Fibroblast of skin of right quadriceps (primary cell): Measurements from ENCODE around the gene KCNAB1.

Experiments
- DNase-seq: peaks from one replicate; pipeline ENCODE4 v3.0.0-alpha.2; 2013

Gene KCNAB1

DNA sequence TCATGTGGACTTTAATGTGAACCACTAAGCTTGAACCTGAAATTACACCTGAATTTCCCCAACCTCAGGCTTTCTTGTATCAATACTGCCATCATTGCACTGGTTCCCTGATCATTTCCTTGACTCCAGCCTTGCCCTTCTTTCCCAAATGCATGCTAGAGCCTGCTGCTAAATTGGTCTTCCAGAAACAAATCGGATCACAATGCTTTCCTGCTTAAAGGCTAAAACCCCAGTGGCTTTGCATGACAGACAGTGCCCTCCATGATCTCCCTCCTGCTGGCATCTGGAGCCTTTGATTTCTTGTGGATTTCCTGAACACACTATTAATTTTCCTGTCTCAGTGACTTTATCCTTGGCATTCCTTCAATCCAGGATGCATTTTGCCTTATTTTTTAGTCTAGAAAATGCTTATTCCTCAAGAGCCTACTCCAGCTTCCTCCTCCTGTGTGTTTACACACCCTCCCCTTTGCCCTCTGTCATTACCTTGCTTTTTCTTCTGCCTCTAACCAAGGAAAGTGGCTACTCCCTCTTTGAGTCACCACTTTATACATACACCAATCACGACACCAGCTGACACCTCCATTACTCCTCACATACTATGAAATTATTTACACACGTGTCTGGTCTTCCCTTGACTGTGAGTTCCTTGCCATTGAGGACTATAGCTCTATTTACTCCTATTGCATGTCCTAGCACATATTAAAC, 214.6 kb downstream of the KCNAB1 start:
- DNase-seq: no peak

- no peak for DNase-seq
Observed at GRCh38 chr3:156339491-156339890, 219.1 kb downstream of the KCNAB1 start.

DNA sequence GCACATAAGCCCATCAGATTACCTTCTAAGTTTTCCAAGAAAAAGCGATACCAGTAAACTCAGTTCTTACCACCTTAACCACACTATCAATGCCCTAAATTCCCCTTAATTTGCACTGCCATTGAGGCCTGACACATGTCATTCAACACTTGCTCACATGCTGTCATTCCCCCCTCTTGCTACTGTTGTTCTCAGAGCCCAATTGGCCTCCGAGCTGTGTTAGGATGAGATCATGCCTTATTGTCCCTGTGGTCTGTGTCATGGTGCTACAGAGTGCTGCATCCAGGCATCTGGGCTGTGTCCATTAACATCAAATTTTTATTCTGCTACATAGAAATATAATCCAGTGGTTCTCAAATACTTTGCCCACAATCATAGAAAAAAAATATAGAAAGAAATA, 221.0 kb downstream of the KCNAB1 start:
- DNase-seq: no peak

DNA sequence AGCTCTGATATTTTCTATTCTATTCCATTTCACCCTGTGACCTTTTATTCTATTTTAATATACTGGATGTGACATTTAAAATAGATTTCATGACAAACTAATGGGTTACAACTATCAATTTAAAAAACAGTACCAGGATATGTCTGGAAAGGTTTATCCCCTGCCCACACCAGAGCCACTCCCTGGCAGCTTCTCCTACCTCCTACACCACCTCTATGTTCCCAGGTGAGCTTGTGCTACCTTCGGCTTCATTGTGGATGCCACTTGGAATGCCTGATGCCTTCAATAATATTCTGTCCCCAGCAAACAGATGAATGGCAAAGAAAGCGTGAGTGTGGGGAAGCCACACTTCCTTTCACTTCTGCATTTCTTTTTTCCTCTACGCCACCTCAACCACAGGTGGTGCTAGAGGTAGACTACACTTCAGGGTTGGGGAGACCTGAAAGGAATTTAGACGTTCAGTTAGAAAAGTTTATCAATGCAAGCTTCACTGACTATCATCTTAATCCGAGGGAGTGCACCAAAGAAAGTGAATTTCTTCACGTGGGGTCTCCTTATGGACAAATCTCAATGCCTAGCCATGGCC, 221.5 kb downstream of the KCNAB1 start:
- no peak for DNase-seq

GRCh38 chr3:156344215-156344614, 223.8 kb downstream of the KCNAB1 start:
- DNase-seq: no peak

DNA sequence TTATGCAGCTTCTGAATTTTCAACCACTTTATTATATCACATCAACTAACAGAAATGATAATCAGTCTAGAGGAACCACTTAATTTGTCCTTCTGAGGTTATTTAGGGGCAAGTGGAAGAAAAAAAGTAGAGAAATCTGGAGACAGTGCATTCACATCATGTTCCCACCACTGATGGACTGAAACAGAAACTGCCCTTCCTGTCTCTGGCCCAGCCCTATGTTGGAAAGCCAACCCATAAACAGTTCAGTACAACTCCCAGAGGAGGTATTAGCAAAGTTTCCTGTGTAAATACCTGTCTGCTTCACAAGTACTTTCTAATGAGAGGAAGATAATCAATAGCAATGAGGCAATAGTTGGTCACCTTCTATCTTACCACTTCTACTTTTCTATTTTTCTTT, 228.7 kb downstream of the KCNAB1 start:
- no peak for DNase-seq

- no peak for DNase-seq
Observed at GRCh38 chr3:156349978-156350377, 229.6 kb downstream of the KCNAB1 start.

GRCh38 chr3:156350781-156351180, 230.4 kb downstream of the KCNAB1 start:
- no peak for DNase-seq

DNA sequence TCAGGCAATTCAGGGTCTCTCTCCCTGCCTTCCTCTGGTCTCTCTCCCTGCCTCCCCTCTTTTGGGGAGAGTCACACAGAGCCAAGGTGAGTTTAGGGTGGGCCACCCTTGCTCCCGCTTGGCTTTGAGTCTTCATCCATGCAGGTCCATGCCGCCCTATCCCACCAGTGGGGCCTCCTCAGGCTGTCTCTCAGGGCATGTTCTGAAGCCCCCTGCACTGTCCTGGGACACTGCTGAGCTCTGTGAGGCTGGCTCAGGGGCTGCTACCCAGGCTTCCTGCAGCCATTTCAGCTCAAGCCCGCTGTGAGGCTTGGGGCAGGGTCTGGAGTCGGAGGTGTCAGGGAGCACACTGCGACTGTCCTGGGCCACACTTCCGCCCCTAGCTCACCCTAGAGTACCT, 231.4 kb downstream of the KCNAB1 start:
- no peak for DNase-seq

DNA sequence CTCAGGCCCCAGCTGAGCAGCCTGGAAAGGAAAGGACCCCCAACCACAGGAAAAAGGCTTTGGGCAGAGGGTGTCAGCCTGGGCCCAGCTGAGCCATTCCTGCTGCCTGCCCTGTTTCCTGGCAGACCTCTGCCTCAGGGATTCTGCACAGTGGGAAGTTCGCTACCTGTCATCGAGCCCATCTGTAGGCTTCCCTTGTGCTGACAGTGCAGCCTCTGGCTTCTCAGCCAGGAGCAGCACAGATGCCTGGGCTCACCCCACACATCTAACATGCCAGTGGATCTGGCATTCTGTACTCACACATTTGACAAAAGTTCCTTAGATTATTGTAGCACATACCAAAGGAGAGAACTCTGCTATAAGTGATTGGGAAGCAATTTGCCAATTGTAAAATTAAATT, 232.3 kb downstream of the KCNAB1 start:
- DNase-seq: no peak

DNA sequence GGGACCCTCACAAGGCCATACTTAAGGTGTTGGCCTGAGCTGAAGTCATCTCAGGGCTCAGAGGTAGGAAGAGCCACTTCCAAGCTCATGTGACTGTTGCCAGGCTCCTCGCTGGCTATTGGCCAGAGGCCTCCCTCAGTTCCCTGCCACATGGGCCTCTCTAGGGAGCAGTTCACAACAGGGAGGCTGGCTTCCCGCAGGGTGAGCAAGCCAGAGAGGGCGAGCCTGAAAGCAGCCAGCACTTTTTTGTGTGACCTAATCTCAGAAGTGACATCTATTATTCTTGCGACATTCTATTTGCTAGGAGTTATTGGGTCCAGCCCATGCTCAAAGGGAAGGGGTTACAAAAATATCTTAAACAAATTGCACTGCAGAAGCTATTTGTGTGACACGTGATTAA, 233.2 kb downstream of the KCNAB1 start:
- DNase-seq: no peak

GRCh38 chr3:156356537-156357363, 236.4 kb downstream of the KCNAB1 start:
- DNase-seq: no peak

DNA sequence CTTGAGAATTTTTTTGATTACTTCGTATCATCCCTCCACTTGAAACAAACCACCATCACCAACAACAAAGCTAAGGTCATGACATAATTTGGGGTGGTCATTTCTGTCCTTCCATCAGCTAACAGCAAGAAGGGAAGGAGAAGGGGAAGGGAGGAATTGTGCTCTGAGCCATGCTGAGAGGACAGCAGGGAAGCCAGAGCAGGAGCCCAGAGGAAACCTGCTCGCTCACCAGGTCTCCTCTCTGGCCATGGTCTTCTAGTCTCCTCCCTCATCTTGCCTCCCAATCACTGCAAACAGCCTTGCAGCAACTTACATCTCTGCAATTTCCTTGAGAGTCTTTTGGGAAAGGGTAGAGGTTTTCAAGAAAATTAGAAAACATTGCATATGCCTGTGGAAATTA, 237.9 kb downstream of the KCNAB1 start:
- DNase-seq: no peak

- no peak for DNase-seq
Observed at GRCh38 chr3:156359368-156359767, 239.0 kb downstream of the KCNAB1 start.

DNA sequence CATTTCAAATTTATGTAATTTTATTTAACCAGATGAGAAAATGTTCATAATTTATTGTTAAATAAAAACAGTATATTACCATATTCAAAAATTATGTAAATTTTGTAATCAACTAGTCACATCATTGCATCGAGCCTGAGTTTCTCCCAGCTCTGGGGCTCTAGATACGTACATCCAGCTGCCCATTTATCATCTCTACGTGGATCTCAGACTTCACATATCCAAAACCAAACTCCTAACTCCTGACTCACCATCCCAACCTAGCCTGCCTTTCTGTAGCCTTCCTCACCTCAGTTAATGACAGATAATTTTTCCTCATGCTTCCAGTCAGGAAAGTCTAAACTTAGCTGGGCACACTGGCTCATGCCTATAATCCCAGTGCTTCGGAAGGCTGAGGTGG, 239.7 kb downstream of the KCNAB1 start:
- DNase-seq: no peak

DNA sequence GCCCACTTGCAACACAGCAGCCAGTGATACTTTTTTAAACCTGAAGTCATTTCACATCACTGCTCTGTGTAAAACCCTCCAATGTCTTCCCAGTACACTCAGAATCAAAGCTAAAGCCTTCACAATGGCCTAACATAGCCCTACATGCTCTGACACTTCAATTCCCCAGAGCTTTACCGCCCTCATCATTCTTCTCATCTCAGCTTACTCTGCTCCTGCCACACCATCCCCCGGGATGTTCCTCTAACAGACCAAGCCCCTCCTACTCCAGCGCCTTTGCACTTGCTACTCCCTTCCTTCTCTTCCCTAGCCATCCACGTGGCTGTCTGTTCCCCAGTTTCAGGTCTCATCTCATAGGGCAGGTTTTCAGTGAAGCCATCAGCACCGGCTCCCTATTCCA, 240.6 kb downstream of the KCNAB1 start:
- no peak for DNase-seq

GRCh38 chr3:156366559-156366958, 246.2 kb downstream of the KCNAB1 start:
- no peak for DNase-seq

- DNase-seq: no peak
Observed at GRCh38 chr3:156368189-156368588, 247.8 kb downstream of the KCNAB1 start.

GRCh38 chr3:156371701-156372100, 251.3 kb downstream of the KCNAB1 start:
- DNase-seq: no peak

- no peak for DNase-seq
Observed at GRCh38 chr3:156373095-156373494, 252.7 kb downstream of the KCNAB1 start.

DNA sequence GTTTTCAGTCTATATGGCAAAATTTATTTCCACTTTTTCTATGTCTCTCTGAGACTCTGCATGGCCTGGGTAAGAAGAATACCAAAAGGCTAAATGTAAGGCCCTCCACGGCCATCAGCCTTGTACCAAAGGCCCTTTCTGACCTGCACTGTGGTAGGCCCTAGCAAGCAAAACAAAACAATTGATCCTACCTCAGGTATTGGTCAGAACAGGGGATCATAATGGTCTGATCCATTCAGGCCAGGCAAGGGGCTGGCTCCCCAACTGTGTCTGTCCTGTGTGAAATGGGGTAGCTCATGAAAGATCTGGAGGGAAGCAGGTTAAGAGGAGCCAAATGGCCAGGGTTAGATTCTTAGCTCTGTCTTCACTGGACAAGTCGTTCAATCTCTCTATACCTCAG, 253.3 kb downstream of the KCNAB1 start:
- DNase-seq: no peak

DNA sequence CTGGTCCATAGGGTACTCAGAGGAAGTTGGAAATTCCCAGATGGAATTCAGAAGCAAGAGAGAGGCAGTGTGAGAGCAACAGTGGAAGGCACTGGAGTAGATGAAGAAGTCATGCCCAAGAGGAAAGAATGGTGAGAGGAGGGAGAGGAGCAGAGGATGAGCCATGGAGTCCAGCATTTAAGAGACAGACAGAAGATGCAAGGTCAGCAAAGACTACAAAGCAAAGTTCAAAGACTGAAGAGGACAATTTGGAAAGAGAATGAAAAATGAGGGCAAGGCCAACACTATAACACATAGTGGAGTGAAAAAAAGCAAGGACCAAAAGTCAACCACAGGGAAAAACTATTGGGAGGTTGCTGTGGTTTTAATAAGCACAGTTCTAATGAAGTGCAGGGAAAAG, 255.8 kb downstream of the KCNAB1 start:
- DNase-seq: no peak

DNA sequence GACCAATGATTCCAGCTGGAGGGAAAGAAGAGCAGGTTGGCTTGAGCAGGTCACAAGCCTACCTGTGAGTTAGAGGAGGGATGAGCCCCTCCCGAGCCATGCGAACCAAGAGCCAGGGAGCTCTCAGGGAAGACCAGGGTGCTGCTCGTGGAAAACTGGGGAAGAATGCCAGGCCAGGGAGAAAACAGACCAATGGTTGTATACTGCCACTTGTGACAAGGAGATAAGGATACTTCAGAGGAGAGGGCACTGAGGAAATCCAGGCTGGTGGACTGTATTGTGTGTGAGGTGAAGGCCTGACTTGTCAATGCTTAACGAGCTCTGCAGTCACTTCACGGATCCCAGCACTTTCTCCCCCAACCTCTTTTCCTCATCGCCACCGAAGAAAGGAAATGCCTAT, 256.9 kb downstream of the KCNAB1 start:
- DNase-seq: no peak

- DNase-seq: no peak
Observed at GRCh38 chr3:156377718-156378117, 257.3 kb downstream of the KCNAB1 start.
